GM08714 (cell line): ENCODE data around the gene KDM4D.

Experiments used
- H3K4me3 ChIP-seq: fragments of 200-500 bp; sonication (Bioruptor generic); 2 replicates; pipeline ENCODE4 v1.5.1; 2014; ENCODE audit warnings: mild to moderate bottlenecking, low read length, inconsistent platforms
- ZNF274 ChIP-seq: IDR thresholded peaks from 2 replicates; pipeline ENCODE4 v1.6.1; 2012; ENCODE audit warnings: mild to moderate bottlenecking, low read depth, low read length

The KDM4D gene

DNA sequence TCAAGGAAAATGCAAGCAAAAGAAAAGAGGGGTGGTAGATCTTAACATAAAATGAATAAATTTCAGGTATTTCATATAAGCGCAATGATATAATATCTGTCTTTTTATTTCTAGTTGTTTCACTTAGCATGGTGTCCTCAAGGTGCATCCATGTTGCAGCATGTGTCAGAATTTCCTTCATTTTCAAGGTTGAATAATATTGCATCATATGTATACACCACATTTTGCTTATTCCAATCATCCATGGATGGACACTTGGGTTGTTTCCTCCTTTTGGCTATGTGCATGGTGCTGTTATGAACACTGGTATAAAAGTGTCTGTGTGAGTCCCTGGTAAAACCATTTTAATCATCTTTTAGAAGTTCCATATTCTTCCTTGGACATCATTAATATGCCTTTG is 68.7 kb downstream of the KDM4D start:
- no peak for TF ChIP-seq ZNF274
- H3K4me3 ChIP-seq, result no peak overlapping the region

DNA sequence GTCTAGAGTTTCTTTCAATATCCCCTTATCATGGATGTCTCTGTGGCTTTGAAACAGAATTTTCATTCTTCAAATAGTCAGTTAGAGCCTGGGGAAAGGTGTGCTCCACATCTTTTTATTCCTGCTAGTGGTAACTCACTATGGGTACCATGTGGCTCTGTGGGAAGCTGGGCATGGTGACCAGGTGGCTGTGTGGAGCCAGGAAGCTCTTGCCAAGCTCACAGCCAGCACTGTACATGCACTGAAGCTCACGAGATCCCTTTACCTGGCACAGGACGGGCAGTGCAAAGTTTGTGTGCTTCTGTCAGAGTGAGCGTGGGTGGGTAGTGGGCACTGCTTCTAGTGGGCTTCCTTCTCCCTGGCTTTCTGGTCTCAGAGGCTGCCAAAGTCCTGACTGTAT is 69.4 kb downstream of the KDM4D start:
- TF ChIP-seq ZNF274, result no peak
- H3K4me3 ChIP-seq, result no peak overlapping the region

DNA sequence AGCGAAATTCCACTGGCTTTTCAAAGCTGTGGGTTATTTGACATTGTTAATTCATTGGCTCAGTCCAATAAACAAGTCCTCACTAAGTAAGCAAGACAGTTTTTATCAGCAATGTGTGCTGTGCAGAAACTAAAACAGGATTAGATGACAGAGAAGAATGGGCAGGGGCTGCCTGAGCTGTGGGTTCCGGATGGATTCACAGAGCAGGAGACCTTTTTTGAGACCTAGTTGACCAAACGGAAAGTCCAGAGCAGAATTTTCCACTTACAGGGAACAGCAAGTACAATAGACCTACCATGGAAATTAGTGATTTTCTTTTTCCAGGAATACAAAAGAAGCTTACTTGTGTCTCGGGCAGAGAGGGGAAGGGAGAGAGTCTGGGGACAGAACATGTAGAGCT is 70.5 kb downstream of the KDM4D start:
- TF ChIP-seq ZNF274, result no peak
- H3K4me3 ChIP-seq, result no peak overlapping the region

DNA sequence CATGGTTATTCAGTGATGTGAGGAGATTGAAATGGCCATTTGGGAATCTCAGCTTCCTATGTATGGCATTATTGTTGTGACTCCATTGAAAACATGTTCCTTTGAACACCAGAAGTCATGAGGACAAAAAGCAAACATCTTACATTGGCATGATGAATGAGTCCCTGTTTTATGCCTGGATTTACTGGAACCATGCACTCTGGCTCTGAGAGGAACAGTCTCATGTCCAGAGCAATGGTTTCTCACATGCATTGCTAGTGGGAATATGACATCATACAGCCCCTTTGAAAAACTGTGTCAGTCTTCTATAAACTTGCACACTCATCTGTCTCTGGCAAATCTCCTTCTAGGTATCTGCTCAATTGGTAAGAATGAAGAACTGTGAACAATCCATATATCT is 72.3 kb downstream of the KDM4D start:
- no peak overlapping the region for H3K4me3 ChIP-seq
- no peak for TF ChIP-seq ZNF274
